DOHH2 (cell line): ENCODE data around the gene MDH1.
"Not testable (repeated sequence)": the region's sequence is repeated elsewhere in the genome, so short reads cannot be mapped to it uniquely, and the experiment has no call there.

Experiments
- EZH2phosphoT487 ChIP-seq: fragments of 200-600 bp; sonication (generic); IDR thresholded peaks from 2 replicates; pipeline ENCODE4 v1.6.1; 2017; ENCODE audit warnings: borderline replicate concordance, mild to moderate bottlenecking, antibody characterized with exemption, low read length, moderate library complexity, mixed read lengths
- TF ChIP-seq, protein P1 (sequence below): fragments of 200-600 bp; sonication (generic); IDR thresholded peaks from one replicate; pipeline ENCODE4 v1.5.1; 2014; ENCODE audit warnings: antibody characterized with exemption, mild to moderate bottlenecking, low read depth, low read length; ENCODE audit not compliant: poor library complexity, severe bottlenecking

DNA sequence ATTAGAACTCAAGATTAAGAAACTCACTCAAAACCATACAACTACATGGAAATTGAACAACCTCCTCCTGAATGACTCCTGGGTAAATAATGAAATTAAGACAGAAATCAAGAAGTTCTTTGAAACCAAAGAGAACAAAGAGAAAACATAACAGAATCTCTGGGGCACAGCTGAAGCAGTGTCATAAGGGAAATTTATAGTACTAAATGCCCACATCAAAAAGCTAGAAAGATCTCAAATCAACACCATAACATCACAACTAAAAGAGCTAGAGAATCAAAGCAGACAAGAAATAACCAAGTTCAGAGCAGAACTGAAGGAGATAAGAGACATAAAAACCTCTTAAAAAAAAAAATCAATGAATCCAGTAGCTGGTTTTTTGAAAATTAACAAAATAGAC lies 30.9 kb upstream of the MDH1 start:
- TF ChIP-seq, protein P1, sequence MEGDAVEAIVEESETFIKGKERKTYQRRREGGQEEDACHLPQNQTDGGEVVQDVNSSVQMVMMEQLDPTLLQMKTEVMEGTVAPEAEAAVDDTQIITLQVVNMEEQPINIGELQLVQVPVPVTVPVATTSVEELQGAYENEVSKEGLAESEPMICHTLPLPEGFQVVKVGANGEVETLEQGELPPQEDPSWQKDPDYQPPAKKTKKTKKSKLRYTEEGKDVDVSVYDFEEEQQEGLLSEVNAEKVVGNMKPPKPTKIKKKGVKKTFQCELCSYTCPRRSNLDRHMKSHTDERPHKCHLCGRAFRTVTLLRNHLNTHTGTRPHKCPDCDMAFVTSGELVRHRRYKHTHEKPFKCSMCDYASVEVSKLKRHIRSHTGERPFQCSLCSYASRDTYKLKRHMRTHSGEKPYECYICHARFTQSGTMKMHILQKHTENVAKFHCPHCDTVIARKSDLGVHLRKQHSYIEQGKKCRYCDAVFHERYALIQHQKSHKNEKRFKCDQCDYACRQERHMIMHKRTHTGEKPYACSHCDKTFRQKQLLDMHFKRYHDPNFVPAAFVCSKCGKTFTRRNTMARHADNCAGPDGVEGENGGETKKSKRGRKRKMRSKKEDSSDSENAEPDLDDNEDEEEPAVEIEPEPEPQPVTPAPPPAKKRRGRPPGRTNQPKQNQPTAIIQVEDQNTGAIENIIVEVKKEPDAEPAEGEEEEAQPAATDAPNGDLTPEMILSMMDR = not testable (repeated sequence)
- not testable (repeated sequence) for TF ChIP-seq EZH2phosphoT487
